HG02840 (cell line): Measurements from ENCODE around the gene LYPD8.

Experiments used
- ATAC-seq: cut with Tn5 transposase; IDR thresholded peaks from one replicate; pipeline ENCODE4 v1.9.1; 2021; ENCODE audit warnings: mild to moderate bottlenecking, moderate library complexity, moderate number of reproducible peaks; ENCODE audit not compliant: unreplicated experiment, low FRiP score

The LYPD8 gene

DNA sequence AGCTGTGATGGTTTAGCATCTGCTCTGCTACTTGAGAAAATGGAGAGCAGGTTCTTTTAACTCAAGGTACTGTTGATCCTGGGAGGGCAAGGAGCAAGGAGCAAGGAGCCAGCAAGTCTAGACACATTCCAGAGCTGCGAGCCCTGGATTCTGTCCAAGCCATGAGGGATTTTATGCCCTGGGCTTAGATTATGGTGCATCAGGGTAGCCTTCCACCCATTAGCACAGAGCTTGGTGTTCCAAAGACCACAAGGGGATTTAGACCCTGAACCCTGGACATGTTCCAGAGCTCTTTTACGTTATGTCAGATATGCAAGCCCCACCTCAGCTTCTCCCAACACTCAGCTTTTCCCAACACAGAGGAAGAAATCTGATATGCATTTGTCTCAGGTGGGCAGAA is 51.0 kb downstream of the LYPD8 start:
- ATAC-seq, result no peak

DNA sequence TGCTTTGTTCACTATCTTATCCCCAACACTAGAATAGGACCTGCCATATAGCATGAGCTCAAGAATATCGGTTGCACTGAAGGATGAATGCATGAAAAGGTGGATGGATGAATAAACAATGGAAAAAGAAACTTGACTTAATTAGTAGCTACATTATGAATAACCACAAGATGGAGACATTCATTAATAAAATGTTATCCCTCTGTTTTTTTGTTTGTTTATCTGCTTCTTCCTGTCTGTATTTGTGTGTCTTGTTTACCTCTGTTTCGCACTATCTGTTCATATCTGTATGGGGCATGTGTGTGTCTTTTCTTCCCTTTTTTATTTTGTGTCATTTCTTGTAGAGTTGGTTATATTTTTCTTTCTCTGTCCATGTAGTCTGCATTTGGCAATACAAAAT is 51.9 kb downstream of the LYPD8 start:
- no peak for ATAC-seq

DNA sequence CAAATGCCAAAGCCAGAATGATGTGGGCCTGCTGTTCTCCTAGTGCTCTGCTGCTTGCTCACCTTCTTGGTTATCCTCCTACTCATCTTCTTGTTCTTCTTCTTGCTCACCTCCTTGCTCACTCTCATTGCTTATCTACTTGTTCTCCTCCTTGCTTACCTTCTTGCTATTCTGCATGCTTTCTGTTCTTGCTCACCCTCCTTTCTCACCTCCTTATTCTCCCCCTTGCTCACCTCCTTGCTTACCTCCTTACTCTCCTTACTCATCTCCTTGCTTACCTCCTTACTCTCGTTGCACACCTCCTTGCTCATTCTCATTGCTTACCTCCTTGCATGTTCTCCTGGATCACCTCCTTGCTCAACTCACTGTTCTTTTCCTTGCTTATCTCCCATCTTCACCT is 52.8 kb downstream of the LYPD8 start, which contains the start of gene OR14I1:
OR14I1 (minus strand) TSS at position 53 of the 400 bp plus-strand sequence.
- ATAC-seq, result no peak

DNA sequence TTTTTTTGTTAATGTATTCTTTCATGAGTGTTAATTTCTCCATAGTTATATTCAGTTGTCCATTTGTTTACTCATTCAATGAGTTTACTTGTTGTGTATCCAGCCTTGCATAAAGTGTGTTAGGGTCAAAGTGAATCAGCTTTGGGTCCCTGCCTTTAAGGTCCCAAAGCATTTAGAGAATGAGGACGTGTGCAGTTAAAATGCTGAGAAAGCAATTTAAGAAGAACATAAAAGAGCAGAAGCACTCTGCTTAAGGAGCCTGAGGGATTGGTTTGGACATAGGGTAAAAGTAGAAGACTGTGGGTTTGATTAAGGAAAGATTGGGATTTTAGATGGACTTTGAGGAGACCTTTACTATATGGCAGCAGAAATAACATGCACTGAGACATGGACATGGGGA is 56.5 kb downstream of the LYPD8 start:
- no peak for ATAC-seq

DNA sequence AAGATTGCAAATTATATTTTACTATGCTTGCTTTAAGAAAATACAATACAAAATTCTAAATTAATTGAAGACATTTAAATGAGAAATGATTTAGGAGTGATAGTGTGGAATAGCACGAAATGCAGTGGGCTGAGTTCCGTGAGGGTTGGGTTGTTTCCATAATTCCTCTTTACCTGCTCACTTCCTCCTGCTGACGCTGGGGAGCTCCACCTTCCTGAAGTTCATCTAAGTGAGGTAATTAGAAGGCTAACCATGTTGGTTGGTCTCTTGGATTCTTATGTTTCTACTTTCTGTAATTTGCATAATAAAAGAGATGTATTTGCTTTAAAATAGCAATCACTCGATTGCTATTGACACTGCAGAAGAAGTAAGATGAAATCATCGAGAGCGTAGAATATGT is 57.7 kb downstream of the LYPD8 start:
- ATAC-seq, result no peak

DNA sequence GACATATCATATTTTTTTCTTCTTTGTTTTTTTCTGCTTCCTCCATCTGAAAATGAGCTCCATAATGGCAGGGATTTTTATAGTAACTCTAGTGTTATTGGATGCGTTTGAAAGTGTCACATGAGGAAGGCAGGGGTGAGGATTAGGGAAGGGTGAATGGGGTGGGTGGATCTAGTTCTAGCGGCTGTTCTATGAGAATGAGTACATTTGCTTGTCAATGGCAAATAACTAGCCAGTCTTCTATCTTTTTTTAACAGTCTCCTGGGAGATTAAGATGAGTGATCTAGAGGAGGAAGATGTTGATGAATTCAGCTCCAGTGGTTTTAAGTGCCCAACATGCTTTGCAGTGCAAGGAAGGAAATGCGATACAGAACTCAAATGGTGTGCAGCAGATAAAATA is 58.8 kb downstream of the LYPD8 start:
- no peak for ATAC-seq

DNA sequence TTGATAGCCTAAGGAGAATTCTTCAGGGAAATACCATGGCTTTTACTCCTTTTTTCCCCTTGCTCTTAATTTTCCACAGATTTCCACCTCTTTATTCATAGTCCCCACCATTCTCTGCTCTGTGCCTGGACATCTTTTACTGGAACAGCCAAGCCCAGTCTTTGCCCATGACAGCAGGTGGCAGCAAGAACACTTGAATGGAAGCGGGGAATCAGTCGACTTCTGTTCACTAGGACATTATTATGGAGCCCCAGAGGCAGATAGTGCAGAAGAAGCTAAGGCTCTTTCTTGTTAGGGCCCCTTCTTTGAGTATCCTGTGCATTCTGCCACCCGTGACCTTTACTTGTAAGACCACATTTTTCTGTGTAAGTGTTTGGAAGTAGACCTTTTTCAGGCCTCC is 59.3 kb downstream of the LYPD8 start:
- no peak for ATAC-seq

DNA sequence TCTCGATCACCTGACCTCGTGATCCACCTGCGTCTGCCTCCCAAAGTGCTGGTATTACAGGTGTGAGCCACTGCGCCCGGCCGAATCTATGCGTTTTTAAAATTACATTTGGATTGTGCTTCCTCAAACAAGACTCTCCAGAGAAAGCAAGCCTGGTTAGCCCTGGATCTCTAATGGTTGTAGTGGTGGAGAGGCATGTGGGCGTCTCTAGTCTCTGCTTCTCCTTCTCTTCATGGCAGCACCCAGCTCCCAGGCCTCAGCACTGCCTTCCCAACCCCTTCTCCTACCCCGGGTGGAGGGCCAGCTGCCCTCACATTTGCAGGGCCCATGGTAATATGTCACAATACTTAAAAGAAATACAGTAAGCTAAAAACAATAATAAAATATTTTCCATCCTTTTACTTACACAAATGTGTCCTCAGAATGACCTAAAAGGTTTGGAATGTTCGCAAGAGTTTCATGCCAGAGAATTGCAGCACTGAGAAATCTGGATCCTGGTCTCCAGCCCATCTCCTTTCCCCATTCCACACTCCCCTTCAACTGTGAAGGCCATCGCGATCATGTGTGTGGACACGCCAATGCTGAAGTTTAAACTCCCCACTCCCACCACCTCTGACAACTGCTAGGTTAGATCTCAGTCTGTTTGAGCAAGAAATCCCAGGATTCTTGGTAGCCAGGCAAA is 60.0 kb downstream of the LYPD8 start:
- ATAC-seq, result no peak

DNA sequence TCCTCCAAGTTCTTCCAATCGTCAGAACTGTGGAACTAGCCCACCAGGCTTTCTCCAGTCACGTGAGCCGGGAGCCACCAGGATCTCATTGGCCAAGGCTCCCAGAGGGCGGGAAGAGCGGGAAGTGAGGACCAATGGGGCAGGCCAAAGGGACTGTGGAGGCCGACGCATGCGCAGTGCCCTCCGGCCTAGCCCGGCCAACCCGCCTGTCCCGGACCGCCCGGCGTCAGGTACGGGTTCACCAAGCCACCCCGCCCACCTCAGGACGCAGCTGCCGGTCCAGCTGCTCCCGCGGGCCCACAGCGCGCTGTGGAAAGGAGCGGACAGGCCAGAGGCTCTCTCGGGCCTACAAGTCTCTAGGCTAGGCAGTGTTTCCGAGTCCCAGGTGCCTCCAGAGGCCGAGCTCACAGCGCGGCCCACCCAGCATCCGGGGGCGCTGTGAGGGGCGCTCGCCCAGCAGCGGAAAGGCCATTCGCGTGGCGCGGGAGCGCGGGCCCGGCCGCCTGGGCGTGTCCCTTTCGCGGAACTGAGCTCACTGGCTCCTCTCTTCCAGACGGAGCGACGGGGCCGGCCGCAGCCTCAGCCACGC is 63.9 kb downstream of the LYPD8 start:
- no peak for ATAC-seq
